K562 (cell line): ENCODE data around the gene MACROD2. TPM values are rescaled to one million over a fixed set of nuclear protein-coding genes. Genes with fewer than 3 reads are reported as not detected.

Experiments
- ATAC-seq: fragments of 200-7000 bp; cut with Tn5 transposase; 3 replicates; pipeline ENCODE4 v1.9.1; 2020; ENCODE audit warnings: moderate library complexity
- BruUV-seq: library from RNA; stranded (reverse); fragments of 400-500 nt; replicated peaks from 2 replicates; lab custom pipeline; 2021; lab: Mats Ljungman, UMichigan
- CTCF ChIA-PET: fragments of 300-600 bp; formaldehyde crosslinking; extraction: SDS; loops from one replicate; lab custom pipeline; 2021; ENCODE audit warnings: low intra/inter-chr PET ratio; lab: Yijun Ruan, JAX
- POLR2A ChIA-PET: fragments of 300-600, 350-650 bp; sonication (Branson Sonifier 250); formaldehyde crosslinking; extraction: SDS; loops from one replicate; lab custom pipeline; 2021; ENCODE audit warnings: antibody characterized with exemption, inconsistent platforms; lab: Yijun Ruan, JAX
- DNase-seq, 4 experiments: peaks; one replicate each; pipeline versions ENCODE4 v3.0.0 to v3.0.0-alpha.2; 2011 to 2018; ENCODE audit warnings: low spot score in 3 of 4, mixed read lengths in 3 of 4; ENCODE audit errors: extremely low read depth in 1 of 4
- FAIRE-seq: peaks from 2 replicates; lab custom pipeline; 2011; peaks lifted over from hg19 to GRCh38; lab: Jason Lieb, UNC
- H2AFZ ChIP-seq: 2 replicates; pipeline ENCODE4 v1.6.0; 2011; ENCODE audit warnings: low read depth, low read length, control low read depth, inconsistent platforms
- H3K27ac ChIP-seq: fragments of 200-600 bp; 3 replicates; pipeline ENCODE4 v1.8.0; 2011; ENCODE audit warnings: low read depth, mild to moderate bottlenecking, control low read depth, inconsistent platforms, low read length, moderate library complexity, mixed read lengths; ENCODE audit errors: extremely low read depth
- H3K27me3 ChIP-seq, 2 experiments: fragments of 300-600 bp in 1 of 2; 2 replicates in 1 of 2; 3 replicates in 1 of 2; pipeline versions ENCODE4 v1.6.0 to v1.8.0; 2011; ENCODE audit warnings: inconsistent platforms in 2 of 2, low read length in 2 of 2, mild to moderate bottlenecking in 1 of 2, mixed read lengths in 1 of 2, moderate library complexity in 1 of 2; ENCODE audit not compliant: control insufficient read depth in 2 of 2, insufficient read depth in 2 of 2
- H3K36me3 ChIP-seq: fragments of 300-600 bp; 3 replicates; pipeline ENCODE4 v1.8.0; 2011; ENCODE audit warnings: mild to moderate bottlenecking, low read length, inconsistent platforms; ENCODE audit not compliant: control insufficient read depth, insufficient read depth
- H3K4me1 ChIP-seq, 2 experiments: fragments of 200-600 bp in 1 of 2; replicated peaks in 1 of 2; 2 replicates in 1 of 2; 3 replicates in 1 of 2; pipeline versions ENCODE4 v1.5.1 to v1.8.0; 2011; ENCODE audit warnings: inconsistent platforms in 2 of 2, low read length in 2 of 2, mild to moderate bottlenecking in 1 of 2, mixed read lengths in 1 of 2, moderate library complexity in 1 of 2; ENCODE audit not compliant: control insufficient read depth in 2 of 2, insufficient read depth in 2 of 2
- H3K4me2 ChIP-seq: 2 replicates; pipeline ENCODE4 v1.6.1; 2011; ENCODE audit warnings: low read length, control low read depth, inconsistent platforms, mixed read lengths; ENCODE audit not compliant: insufficient read depth
- H3K4me3 ChIP-seq: fragments of 200-600 bp; sonication (generic), shearing (Covaris generic); 2 replicates; pipeline ENCODE4 v1.5.1; 2016; ENCODE audit warnings: control low read depth, inconsistent platforms
- H3K79me2 ChIP-seq: fragments of 200-600 bp; 3 replicates; pipeline ENCODE4 v1.8.0; 2011; ENCODE audit warnings: low read length, inconsistent platforms; ENCODE audit not compliant: control insufficient read depth, insufficient read depth
- H3K9ac ChIP-seq, 2 experiments: 2 replicates each; pipeline versions ENCODE4 v1.6.0 to v1.6.1; 2011; ENCODE audit warnings: low read depth in 2 of 2, low read length in 2 of 2, control low read depth in 1 of 2, inconsistent platforms in 1 of 2, mild to moderate bottlenecking in 1 of 2, mixed read lengths in 1 of 2; ENCODE audit not compliant: insufficient read depth in 1 of 2
- H3K9me1 ChIP-seq: one replicate; pipeline ENCODE4 v1.6.0; 2011; ENCODE audit warnings: inconsistent platforms, mild to moderate bottlenecking, low read length, moderate library complexity; ENCODE audit not compliant: control insufficient read depth, insufficient read depth
- H3K9me3 ChIP-seq: replicated peaks from 2 replicates; pipeline ENCODE4 v1.5.1; 2011; ENCODE audit warnings: low read depth, low read length, inconsistent platforms; ENCODE audit not compliant: control insufficient read depth, insufficient read depth
- H4K20me1 ChIP-seq: replicated peaks from 2 replicates; pipeline ENCODE4 v1.6.1; 2011; ENCODE audit warnings: low read length, inconsistent platforms, mixed read lengths; ENCODE audit not compliant: control insufficient read depth, insufficient read depth
- ARNT ChIP-seq, 2 experiments: fragments of 450-650 bp; IDR thresholded peaks; 2 replicates each; pipeline ENCODE4 v1.6.1; 2016; ENCODE audit warnings: mild to moderate bottlenecking in 1 of 2
- ATF3 ChIP-seq, 2 experiments: fragments of 450-650 bp in 1 of 2; sonication (generic) in 1 of 2; formaldehyde crosslinking in 1 of 2; IDR thresholded peaks in 1 of 2; conservative IDR thresholded peaks in 1 of 2; 2 replicates each; pipeline versions ENCODE4 v1.6.1 to v1.8.1; 2016 to 2023; ENCODE audit warnings: mild to moderate bottlenecking in 2 of 2, moderate library complexity in 2 of 2, inconsistent platforms in 1 of 2, missing genetic modification reagents in 1 of 2
- BRF2 ChIP-seq: IDR thresholded peaks from 3 replicates; pipeline ENCODE4 v1.6.1; 2011; ENCODE audit warnings: borderline replicate concordance, mild to moderate bottlenecking; ENCODE audit not compliant: insufficient read length, insufficient read depth
- CREM ChIP-seq: IDR thresholded peaks from 2 replicates; pipeline ENCODE4 v1.6.1; 2014; ENCODE audit warnings: antibody characterized with exemption, low read depth
- DPF2 ChIP-seq: fragments of 450-650 bp; IDR thresholded peaks from 2 replicates; pipeline ENCODE4 v1.6.1; 2016
- E2F3 ChIP-seq: fragments of 250-450 bp; sonication (Bioruptor Pico); IDR thresholded peaks from 2 replicates; pipeline ENCODE4 v1.4.0; 2020; ENCODE audit warnings: mild to moderate bottlenecking
- FOXP4 ChIP-seq: sonication (generic); formaldehyde crosslinking; IDR thresholded peaks from 2 replicates; pipeline ENCODE4 v1.8.0; 2022; ENCODE audit warnings: mild to moderate bottlenecking, missing genetic modification reagents, borderline replicate concordance
- MCM3 ChIP-seq: fragments of 450-650 bp; IDR thresholded peaks from 2 replicates; pipeline ENCODE4 v1.6.1; 2016
- NEUROD1 ChIP-seq: fragments of 150-350 bp; IDR thresholded peaks from 2 replicates; pipeline ENCODE4 v1.6.1; 2014; ENCODE audit warnings: borderline replicate concordance, low read length, low read depth; ENCODE audit not compliant: partially characterized antibody
- NR3C1 ChIP-seq: sonication (generic); formaldehyde crosslinking; IDR thresholded peaks from 2 replicates; pipeline ENCODE4 v1.8.1; 2022; ENCODE audit warnings: missing genetic modification reagents
- RBBP5 ChIP-seq: fragments of 200-600 bp; sonication (generic); IDR thresholded peaks from 2 replicates; pipeline ENCODE4 v1.6.1; 2012; ENCODE audit warnings: borderline replicate concordance, mild to moderate bottlenecking, low read length, control low read depth, inconsistent platforms; ENCODE audit not compliant: insufficient read depth, poor library complexity, severe bottlenecking
- ZNF143 ChIP-seq: sonication (generic); formaldehyde crosslinking; IDR thresholded peaks from 2 replicates; pipeline ENCODE4 v1.9.0; 2022; ENCODE audit warnings: mild to moderate bottlenecking, missing genetic modification reagents
- WGBS: fragments of 100-300 bp; shearing (Covaris generic); methylation state at CpG from one replicate; pipeline ENCODE4 v1.1.6; 2016; ENCODE audit warnings: low coverage, mixed read lengths; ENCODE audit not compliant: insufficient coverage; ENCODE audit errors: missing lambda C conversion rate; 5-methylcytosine and 5-hydroxymethylcytosine counted together
- in situ Hi-C: fragments of 300-500 bp; cut with MboI; formaldehyde crosslinking; loops from 4 replicates; pipeline ENCODE4 v1.15.0; 2018; ENCODE audit warnings: inconsistent platforms, mixed read lengths
- intact Hi-C: fragments of 100-400 bp; cut with micrococcal nuclease; formaldehyde crosslinking; loops from 2 replicates; pipeline ENCODE4 v1.14.2; 2022
- polyA plus RNA-seq, 8 experiments: library from polyadenylated mRNA; depleted of rRNA in 4 of 8; stranded (reverse) in 5 of 8; unstranded in 3 of 8; fragments of >200 nt; fragmentation: Nextera tagmentation in 2 of 8; fragmentation: Illumina TruSeq in 1 of 8; extraction: Ambion mirVana in 2 of 8; extraction: Trizol in 1 of 8; gene quantifications; 2 replicates each; pipeline versions ENCODE4 v1.2.1 to v1.2.3, GENCODE V29; 2011 to 2014; ENCODE audit warnings: inconsistent platforms in 1 of 8, missing spikeins in 1 of 8
- total RNA-seq, 7 experiments: library from RNA; depleted of rRNA in 6 of 7; stranded (reverse); fragments of >200 nt in 6 of 7; fragmentation: Illumina TruSeq in 2 of 7; extraction: Trizol in 2 of 7; gene quantifications; 2 replicates each; pipeline versions ENCODE4 v1.2.1 to v1.2.3, GENCODE V29; 2011 to 2021; ENCODE audit warnings: low replicate concordance in 1 of 7

MACROD2 gene
- total and polyA plus RNA-seq, 9 of the 15 experiments (the other 6 are each of a cell fraction or from before 2014, with no cell fraction given): not detected

- H4K20me1 ChIP-seq: no peaks in the 10 kb centered on the region
- H3K27me3 ChIP-seq: no peaks in the 10 kb centered on the region
- H3K9me1 ChIP-seq: no peaks in the 10 kb centered on the region
- no peak overlapping the region for H2AFZ ChIP-seq
- WGBS: 3% methylated on average over 3 of the region's 3 CpGs
- no peaks in the 10 kb centered on the region for H3K79me2 ChIP-seq
- no peak overlapping the region for H3K9ac ChIP-seq
- no peaks in the 10 kb centered on the region for H3K9me3 ChIP-seq
- in situ Hi-C loops (no loop called here), intact Hi-C loops (no loop called here)
- no TSS peak for BruUV-seq
- POLR2A ChIA-PET: no interaction called here
- CTCF ChIA-PET: no interaction called here
- H3K4me2 ChIP-seq: no peak overlapping the region
- FAIRE-seq (no peak), ATAC-seq (no peak), DNase-seq (no peak)
- H3K27ac ChIP-seq: no peak overlapping the region
- TF ChIP-seq ARNT (IDR thresholded peaks at IDR 0.05) (no peak), NEUROD1 (no peak)
- no peaks in the 10 kb centered on the region for H3K4me1 ChIP-seq
- no peak overlapping the region for H3K4me3 ChIP-seq
- no peaks in the 10 kb centered on the region for H3K36me3 ChIP-seq
These were observed 118.1 kb downstream of the MACROD2 start for GRCh38 chr20:14113416-14113815.

GRCh38 chr20:14114065-14114704 lies 118.9 kb downstream of the MACROD2 start:
- in situ Hi-C loops (no loop called here), intact Hi-C loops (no loop called here)
- BruUV-seq: no TSS peak
- Histone ChIP-seq H3K9ac (no peak overlapping the region), H4K20me1 (no peaks in the 10 kb centered on the region), H3K27me3 (no peaks in the 10 kb centered on the region), H3K36me3 (no peaks in the 10 kb centered on the region), H3K4me1 (no peaks in the 10 kb centered on the region), H3K4me3 (no peak overlapping the region), H3K9me1 (no peaks in the 10 kb centered on the region), H3K79me2 (no peaks in the 10 kb centered on the region), H3K9me3 (no peaks in the 10 kb centered on the region), H2AFZ (no peak overlapping the region), H3K27ac (no peak overlapping the region), H3K4me2 (no peak overlapping the region)
- ATAC-seq (no peak), FAIRE-seq (no peak), DNase-seq (no peak)
- WGBS: 0% methylated on average over 3 of the region's 3 CpGs
- ChIA-PET POLR2A (no interaction called here), CTCF (no interaction called here)
- TF ChIP-seq ATF3 (IDR thresholded peaks at IDR 0.05) (no peak), ATF3 (CRISPR knock-in tag; conservative IDR thresholded peaks at IDR 0.05) (no peak), ZNF143 (CRISPR knock-in tag) (no peak), DPF2 (no peak), BRF2 (no peak), RBBP5 (no peak), CREM (no peak), E2F3 (no peak), MCM3 (no peak), FOXP4 (no peak), NR3C1 (CRISPR knock-in tag) (no peak)
